CD4-positive, alpha-beta T cell (primary cell): ENCODE measurements around the gene SARNP. TPM values are rescaled to one million over a fixed set of nuclear protein-coding genes. Genes with fewer than 3 reads are reported as not detected.
A peak's percentile ranks its signal among the peaks of the same experiment; 100 is the strongest.

ENCODE experiments used
- ATAC-seq: fragments of 200-7000 bp; cut with Tn5 transposase; one replicate; pipeline ENCODE4 v1.10.0; 2022; ENCODE audit warnings: mild to moderate bottlenecking; ENCODE audit not compliant: poor library complexity
- CTCF ChIA-PET: fragments of 350-600 bp; sonication (Branson Sonifier 250); formaldehyde crosslinking; loops from one replicate; lab custom pipeline; 2021; ENCODE audit warnings: antibody characterized with exemption, inconsistent platforms; lab: Charles Lee
- POLR2A ChIA-PET: fragments of 350-600 bp; sonication (Branson Sonifier 250); formaldehyde crosslinking; loops from one replicate; lab custom pipeline; 2021; ENCODE audit warnings: antibody characterized with exemption, inconsistent platforms; lab: Charles Lee
- DNase-seq, 14 experiments: peaks; one replicate each; pipeline ENCODE4 v3.0.0-alpha.2; 2013 to 2020; ENCODE audit warnings: mixed read lengths in 2 of 14
- H3K27ac ChIP-seq, 2 donors: one replicate each; pipeline versions ENCODE4 v1.5.1 to v1.7.0; 2013; ENCODE audit warnings: low read length in 2 of 2, low read depth in 1 of 2, mild to moderate bottlenecking in 1 of 2
- H3K27me3 ChIP-seq, 2 experiments: 1 replicate in 1 of 2; 2 replicates in 1 of 2; pipeline versions ENCODE4 v1.6.1 to v1.7.0; 2013; ENCODE audit warnings: low read length in 2 of 2, control low read depth in 1 of 2, mild to moderate bottlenecking in 1 of 2, moderate library complexity in 1 of 2; ENCODE audit not compliant: insufficient read depth in 2 of 2, control insufficient read depth in 1 of 2
- H3K36me3 ChIP-seq: one replicate; pipeline ENCODE4 v1.6.1; 2013; ENCODE audit warnings: low read length, control low read depth; ENCODE audit not compliant: insufficient read depth
- H3K4me1 ChIP-seq: one replicate; pipeline ENCODE4 v1.6.1; 2013; ENCODE audit warnings: low read length, control low read depth; ENCODE audit not compliant: insufficient read depth
- H3K4me3 ChIP-seq: one replicate; pipeline ENCODE4 v1.5.1; 2013; ENCODE audit warnings: mild to moderate bottlenecking, low read length, moderate library complexity
- H3K9me3 ChIP-seq, 2 experiments: 1 replicate in 1 of 2; 2 replicates in 1 of 2; pipeline versions ENCODE4 v1.6.1 to v1.7.0; 2013; ENCODE audit warnings: low read length in 2 of 2, mild to moderate bottlenecking in 2 of 2, control low read depth in 1 of 2, moderate library complexity in 1 of 2; ENCODE audit not compliant: control insufficient read depth in 1 of 2, insufficient read depth in 1 of 2
- H3K27ac Mint-ChIP-seq: one replicate; pipeline ENCODE4 v1.8.0; 2020; ENCODE audit warnings: mixed read lengths
- H3K27me3 Mint-ChIP-seq: one replicate; pipeline ENCODE4 v1.8.0; 2021; ENCODE audit warnings: mixed read lengths
- H3K36me3 Mint-ChIP-seq: one replicate; pipeline ENCODE4 v1.8.0; 2021; ENCODE audit warnings: low read depth, mixed read lengths
- H3K4me1 Mint-ChIP-seq: one replicate; pipeline ENCODE4 v1.8.0; 2021; ENCODE audit warnings: low read depth, mixed read lengths
- H3K4me3 Mint-ChIP-seq: one replicate; pipeline ENCODE4 v1.8.0; 2020; ENCODE audit warnings: mild to moderate bottlenecking, mixed read lengths
- H3K9me3 Mint-ChIP-seq: one replicate; pipeline ENCODE4 v1.8.0; 2020; ENCODE audit warnings: mixed read lengths
- intact Hi-C, 2 experiments: fragments of 100-400 bp; cut with DNase I in 1 of 2; cut with micrococcal nuclease in 1 of 2; formaldehyde crosslinking; loops; one replicate each; pipeline versions ENCODE4 v1.15.1 to v1.9.0; 2023 to 2025; cut with DNase I, micrococcal nuclease
- total RNA-seq, 174 experiments: library from RNA in 2 of 174; stranded (reverse) in 2 of 174; gene quantifications; one replicate each; pipeline ENCODE4 v1.2.3 and lab custom pipeline; 2021 to 2026
- TF ChIP-seq, protein P1 (sequence below): fragments of 200-600 bp; IDR thresholded peaks from one replicate; pipeline ENCODE4 v1.8.0; 2022; ENCODE audit warnings: antibody characterized with exemption, mild to moderate bottlenecking

SARNP gene
- total RNA-seq, 2 experiments from 2014 or later = 38.2 to 38.6 TPM

GRCh38 chr12:55725556-55725955, 92.0 kb downstream of the SARNP start:
- H3K27ac Mint-ChIP-seq = peak overlapping the region; percentile 34
- Histone ChIP-seq H3K27me3 (no peaks in the 10 kb centered on the region), H3K4me3 (no peak overlapping the region), H3K9me3 (no peaks in the 10 kb centered on the region), H3K27ac (no peak overlapping the region), H3K4me1 (peaks cover 48% of the 10 kb centered on the region), H3K36me3 (peaks cover 7% of the 10 kb centered on the region)
- TF ChIP-seq, protein P1, sequence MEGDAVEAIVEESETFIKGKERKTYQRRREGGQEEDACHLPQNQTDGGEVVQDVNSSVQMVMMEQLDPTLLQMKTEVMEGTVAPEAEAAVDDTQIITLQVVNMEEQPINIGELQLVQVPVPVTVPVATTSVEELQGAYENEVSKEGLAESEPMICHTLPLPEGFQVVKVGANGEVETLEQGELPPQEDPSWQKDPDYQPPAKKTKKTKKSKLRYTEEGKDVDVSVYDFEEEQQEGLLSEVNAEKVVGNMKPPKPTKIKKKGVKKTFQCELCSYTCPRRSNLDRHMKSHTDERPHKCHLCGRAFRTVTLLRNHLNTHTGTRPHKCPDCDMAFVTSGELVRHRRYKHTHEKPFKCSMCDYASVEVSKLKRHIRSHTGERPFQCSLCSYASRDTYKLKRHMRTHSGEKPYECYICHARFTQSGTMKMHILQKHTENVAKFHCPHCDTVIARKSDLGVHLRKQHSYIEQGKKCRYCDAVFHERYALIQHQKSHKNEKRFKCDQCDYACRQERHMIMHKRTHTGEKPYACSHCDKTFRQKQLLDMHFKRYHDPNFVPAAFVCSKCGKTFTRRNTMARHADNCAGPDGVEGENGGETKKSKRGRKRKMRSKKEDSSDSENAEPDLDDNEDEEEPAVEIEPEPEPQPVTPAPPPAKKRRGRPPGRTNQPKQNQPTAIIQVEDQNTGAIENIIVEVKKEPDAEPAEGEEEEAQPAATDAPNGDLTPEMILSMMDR = no peak
- no peaks in the 10 kb centered on the region for H3K27me3 Mint-ChIP-seq
- CTCF ChIA-PET = interaction anchor here (1.1 to 2.1 kb wide), 3 partner anchors 12 to 210 kb away, joined by 4 to 46 read pairs (median 6); no protein-coding TSS in a partner anchor
- no peak for DNase-seq
- intact Hi-C loops = no loop called here
- POLR2A ChIA-PET = interaction anchor here (1.4 kb wide), 1 partner anchor 11 kb away, joined by 3 read pairs; no protein-coding TSS in a partner anchor
- peaks cover 11% of the 10 kb centered on the region for H3K36me3 Mint-ChIP-seq
- peak overlapping the region; percentile 66 for H3K4me3 Mint-ChIP-seq
- ATAC-seq = no peak
- H3K9me3 Mint-ChIP-seq = no peaks in the 10 kb centered on the region
- peaks cover 44% of the 10 kb centered on the region for H3K4me1 Mint-ChIP-seq

DNA sequence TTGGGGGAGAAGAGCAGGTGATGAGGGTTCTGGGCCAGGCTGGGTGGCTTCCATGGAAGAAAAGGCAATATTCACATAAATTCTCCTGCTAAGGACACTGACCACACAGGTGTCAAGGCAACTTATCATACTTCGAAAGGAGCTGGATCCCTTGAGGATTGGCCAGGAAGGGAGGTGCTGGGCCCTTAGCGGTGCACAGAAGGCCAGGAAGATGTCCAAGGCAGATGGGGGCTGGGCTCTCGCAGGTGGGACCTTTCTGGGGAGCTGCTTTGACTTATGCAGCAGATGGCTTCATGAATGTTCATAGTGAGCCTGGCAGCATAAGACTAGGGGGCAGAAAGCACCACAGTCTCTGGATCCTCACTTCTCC, 92.6 kb downstream of the SARNP start:
- H3K27ac ChIP-seq = peak overlapping the region in 1 of 2 donors; percentile 1
- Mint-ChIP-seq H3K27me3 (no peaks in the 10 kb centered on the region), H3K4me3 (peak overlapping the region; percentile 80), H3K36me3 (peaks cover 18% of the 10 kb centered on the region), H3K4me1 (peaks cover 38% of the 10 kb centered on the region), H3K27ac (peak overlapping the region; percentile 34), H3K9me3 (no peaks in the 10 kb centered on the region)
- DNase-seq (no peak), ATAC-seq (no peak)
- intact Hi-C loops = loop anchor here in 1 of 2 experiments (1.0 kb wide), 1 partner anchor 13 kb away; no protein-coding TSS in a partner anchor
- ChIA-PET POLR2A (interaction anchor here (0.7 to 2.3 kb wide), 5 partner anchors 9 to 72 kb away, joined by 3 to 19 read pairs (median 4); partner anchors contain the start of gene BLOC1S1), CTCF (interaction anchor here (0.5 to 2.1 kb wide), 10 partner anchors 8 to 376 kb away, joined by 3 to 46 read pairs (median 4); partner anchors contain the start of gene BLOC1S1)
- TF ChIP-seq, protein P1 = no peak
- H3K36me3 ChIP-seq = peaks cover 10% of the 10 kb centered on the region
- peaks cover 46% of the 10 kb centered on the region for H3K4me1 ChIP-seq
- H3K27me3 ChIP-seq = no peaks in the 10 kb centered on the region
- no peaks in the 10 kb centered on the region for H3K9me3 ChIP-seq
- H3K4me3 ChIP-seq = no peak overlapping the region

DNA sequence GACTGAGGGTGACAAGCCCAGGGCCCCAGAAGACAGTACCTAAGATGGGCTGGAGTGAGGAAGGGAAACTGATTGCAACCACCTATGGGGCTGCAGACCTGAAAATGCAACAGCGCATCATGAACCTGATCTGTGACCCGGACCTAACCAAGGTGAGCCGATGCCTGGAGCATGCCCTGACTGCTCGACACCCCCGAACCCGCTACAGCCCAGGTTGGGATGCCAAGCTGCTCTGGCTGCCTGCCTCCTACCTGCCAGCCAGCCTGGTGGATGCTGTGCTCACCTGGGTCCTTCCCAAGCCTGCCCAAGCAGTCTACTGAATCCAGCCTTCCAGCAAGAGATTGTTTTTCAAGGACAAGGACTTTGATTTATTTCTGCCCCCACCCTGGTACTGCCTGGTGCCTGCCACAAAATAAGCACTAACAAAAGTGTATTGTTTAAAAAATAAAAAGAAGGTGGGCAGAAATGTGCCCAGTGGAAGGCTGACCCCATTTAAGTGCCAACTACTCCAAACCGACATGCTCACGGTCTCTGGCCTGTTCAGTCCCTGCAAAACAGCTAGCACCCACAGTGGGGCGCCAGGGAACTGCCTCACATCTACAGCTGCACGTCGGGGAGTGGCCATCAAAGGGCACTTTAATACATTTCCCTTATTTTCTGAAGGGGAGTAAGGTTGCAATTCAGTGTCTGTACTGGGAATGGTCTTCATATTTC, 93.1 kb downstream of the SARNP start:
- TF ChIP-seq, protein P1 = peak; percentile 66
- Histone ChIP-seq H3K4me3 (no peak overlapping the region), H3K27ac (peak overlapping the region in 1 of 2 donors; percentile 1), H3K36me3 (peaks cover 16% of the 10 kb centered on the region), H3K27me3 (no peaks in the 10 kb centered on the region), H3K4me1 (peaks cover 46% of the 10 kb centered on the region), H3K9me3 (no peaks in the 10 kb centered on the region)
- Mint-ChIP-seq H3K27me3 (no peaks in the 10 kb centered on the region), H3K4me3 (peak overlapping the region; percentile 80), H3K9me3 (no peaks in the 10 kb centered on the region), H3K27ac (peak overlapping the region; percentile 34), H3K4me1 (peaks cover 33% of the 10 kb centered on the region), H3K36me3 (peaks cover 18% of the 10 kb centered on the region)
- CTCF ChIA-PET = interaction anchor here (0.5 to 2.1 kb wide), 10 partner anchors 9 to 376 kb away, joined by 3 to 46 read pairs (median 4); partner anchors contain the start of gene BLOC1S1
- intact Hi-C loops = loop anchor here in 1 of 2 experiments (1.0 kb wide), 1 partner anchor 14 kb away; no protein-coding TSS in a partner anchor
- POLR2A ChIA-PET = interaction anchor here (0.5 to 2.3 kb wide), 6 partner anchors 9 to 72 kb away, joined by 3 to 19 read pairs (median 4); partner anchors contain the start of gene BLOC1S1
- DNase-seq (peak; percentile 55 to 82 (median 63)), ATAC-seq (peak; percentile 73)
